Activated T-cell treated with anti-CD3 and anti-CD28 coated beads for 1 hour (primary cell): Measurements from ENCODE around the gene KRT33A.

Experiments used
- DNase-seq: peaks from one replicate; pipeline ENCODE4 v3.0.0-alpha.2; 2020; ENCODE audit warnings: low read depth

KRT33A gene

GRCh38 chr17:41329279-41329948 is 21.2 kb downstream of the KRT33A start:
- DNase-seq: no peak

GRCh38 chr17:41328207-41328606 is 22.4 kb downstream of the KRT33A start:
- no peak for DNase-seq

- no peak for DNase-seq
These were observed 23.1 kb downstream of the KRT33A start for GRCh38 chr17:41327411-41328120.

- no peak for DNase-seq
These were observed 24.2 kb downstream of the KRT33A start for GRCh38 chr17:41326173-41327145.

DNA sequence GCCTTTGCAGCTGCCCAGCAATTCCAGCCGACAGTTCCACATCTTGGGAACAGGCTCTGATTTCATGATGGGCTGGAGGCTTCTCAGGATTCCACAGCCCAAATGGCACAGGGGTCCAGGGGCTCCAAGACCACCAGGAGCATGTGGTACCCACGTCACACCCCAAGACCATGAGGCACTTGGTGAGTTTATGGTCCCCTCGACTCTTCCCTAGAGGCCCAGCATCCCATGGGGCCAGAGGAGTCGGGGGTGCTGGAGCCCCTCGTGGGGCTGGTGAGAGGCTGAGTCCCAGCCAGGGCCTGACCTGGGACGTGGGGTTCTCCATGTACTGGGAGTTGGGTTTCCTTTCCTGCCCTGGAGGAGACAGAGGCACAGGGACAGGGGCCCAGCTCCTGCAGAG is 25.0 kb downstream of the KRT33A start:
- DNase-seq: no peak

DNA sequence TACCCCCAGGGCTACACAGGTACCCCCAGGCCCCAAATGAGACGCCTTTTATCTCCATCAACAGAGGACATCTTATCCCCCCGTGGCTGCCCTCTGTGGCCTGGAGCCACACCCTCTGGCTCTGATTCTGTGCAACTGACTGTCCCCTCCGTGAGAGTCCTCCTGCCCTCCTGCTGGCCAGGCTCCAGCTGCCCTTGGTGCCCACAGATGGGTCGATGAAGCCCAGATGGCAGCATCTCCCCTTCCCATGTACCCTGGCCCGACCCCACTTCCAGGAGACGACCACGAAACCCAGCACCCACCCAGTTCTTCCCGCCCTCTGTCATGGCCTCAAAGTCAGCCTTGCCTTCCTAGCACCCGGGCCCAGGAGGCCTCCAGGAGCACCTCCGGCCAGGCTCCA is 25.5 kb downstream of the KRT33A start:
- no peak for DNase-seq

GRCh38 chr17:41324180-41325075 is 26.2 kb downstream of the KRT33A start:
- no peak for DNase-seq

DNA sequence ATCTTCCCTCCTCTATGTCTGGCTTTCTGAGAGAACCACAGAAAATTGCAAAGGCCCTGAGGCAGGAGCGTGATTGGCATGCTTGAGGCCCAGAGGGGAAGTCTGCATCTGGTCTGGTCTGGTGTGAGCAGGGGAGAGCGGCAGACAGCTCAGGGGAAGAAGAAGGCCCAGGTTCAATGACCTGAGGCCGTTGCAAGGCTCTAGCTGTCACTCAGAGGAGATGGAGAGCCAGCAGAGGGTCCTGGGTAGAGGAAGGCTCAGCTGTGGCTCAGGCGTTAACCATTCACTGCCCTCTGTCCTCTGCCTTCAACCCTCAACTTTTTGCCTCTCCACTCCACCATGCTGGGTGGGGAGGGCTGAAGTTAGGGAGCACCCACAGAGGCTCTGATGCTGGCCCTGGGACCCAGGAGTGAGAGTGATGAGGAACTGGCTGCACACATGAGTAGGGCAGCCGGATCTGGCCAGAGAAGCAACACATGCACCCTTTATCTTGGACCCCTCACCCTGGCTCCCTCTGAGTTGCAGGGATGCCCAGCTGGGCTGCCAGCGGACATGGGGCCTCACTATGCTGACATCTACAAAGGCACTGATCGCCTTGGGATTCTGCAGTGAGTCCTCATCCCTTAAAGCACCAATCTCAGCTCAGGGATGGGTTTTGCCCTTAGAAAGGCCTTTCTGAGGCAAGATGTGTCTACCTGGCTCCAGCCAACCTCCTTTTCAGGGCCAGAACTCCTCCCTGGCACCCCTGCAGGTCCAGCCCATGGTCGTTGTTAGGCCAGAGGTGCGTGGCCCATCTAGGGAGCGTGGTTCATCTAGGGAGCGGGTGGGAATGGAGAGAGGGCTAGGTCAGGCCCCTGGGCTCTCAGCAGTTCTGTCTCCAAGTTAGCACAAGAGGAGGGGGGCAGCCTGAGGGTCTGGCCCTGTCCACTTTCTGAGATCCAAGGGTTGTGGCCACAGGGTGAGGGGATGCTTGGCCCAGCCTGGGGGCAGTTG is 27.4 kb downstream of the KRT33A start:
- no peak for DNase-seq

DNA sequence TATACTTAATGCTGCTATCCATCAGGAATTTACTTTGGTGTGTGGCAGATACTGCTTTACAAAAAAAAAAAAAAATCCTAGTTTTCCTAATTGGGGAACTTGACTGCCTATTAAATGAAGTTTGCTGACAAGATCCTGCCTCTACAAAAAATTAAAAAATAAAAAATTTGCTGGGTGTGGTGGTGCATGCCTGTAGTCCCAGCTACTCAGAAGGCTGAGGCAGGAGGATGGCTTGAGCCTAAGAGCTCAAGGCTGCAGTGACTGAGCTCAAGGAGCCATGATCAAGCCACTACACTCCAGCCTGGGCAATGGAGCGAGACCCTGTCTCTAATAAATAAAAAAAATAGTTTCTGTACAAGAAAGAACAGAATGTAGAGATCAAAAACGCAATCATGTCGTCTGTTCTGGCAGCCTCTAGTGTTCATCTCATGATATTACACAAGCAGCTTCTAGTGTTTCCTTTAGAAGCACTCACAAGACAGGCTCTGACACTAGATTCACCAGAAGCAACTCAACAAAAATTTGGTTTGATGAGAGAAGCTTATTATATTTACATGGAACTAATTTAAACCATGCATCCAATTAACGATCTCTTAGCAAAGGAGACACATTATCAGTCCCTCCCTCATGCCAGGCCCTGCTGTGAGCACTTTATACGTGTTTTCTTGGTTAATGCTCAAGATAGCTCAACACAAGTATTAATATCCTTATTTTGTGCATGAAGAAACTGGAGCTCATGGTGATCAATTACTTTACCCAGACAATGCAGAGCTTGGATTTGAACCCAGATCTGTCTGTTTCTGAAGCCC is 28.3 kb downstream of the KRT33A start:
- no peak for DNase-seq

GRCh38 chr17:41318231-41318630 is 32.4 kb downstream of the KRT33A start:
- DNase-seq: no peak

DNA sequence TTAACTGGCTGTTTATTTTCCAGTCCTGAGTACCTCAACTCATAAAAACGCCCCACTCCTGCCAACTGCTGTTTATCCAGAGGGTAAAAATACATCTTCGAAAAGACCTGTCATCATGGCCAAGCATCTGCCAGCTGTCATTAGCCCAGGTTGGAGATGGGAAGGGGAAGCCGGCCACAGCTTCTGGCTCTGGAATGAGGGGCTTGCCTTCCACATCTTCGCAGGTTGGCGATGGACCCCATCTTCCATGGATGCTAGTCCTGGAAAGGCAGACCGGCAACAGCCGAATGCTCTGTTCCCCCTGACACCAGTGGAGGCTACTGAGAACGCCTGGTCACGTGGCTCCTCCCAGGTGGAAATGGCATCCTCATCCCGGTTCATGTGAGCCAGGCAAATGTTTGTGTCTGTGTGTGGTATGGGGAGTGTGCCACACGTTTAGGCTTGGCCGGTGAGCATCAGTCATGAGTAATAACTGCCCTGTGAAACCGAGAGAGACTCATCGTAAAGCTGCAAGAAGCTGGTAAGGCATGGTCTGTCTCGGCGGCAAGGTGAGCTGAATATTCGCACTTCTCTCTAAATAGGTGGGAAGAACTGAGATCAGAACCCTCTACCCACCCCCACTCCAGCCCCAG is 34.7 kb downstream of the KRT33A start:
- no peak for DNase-seq

DNA sequence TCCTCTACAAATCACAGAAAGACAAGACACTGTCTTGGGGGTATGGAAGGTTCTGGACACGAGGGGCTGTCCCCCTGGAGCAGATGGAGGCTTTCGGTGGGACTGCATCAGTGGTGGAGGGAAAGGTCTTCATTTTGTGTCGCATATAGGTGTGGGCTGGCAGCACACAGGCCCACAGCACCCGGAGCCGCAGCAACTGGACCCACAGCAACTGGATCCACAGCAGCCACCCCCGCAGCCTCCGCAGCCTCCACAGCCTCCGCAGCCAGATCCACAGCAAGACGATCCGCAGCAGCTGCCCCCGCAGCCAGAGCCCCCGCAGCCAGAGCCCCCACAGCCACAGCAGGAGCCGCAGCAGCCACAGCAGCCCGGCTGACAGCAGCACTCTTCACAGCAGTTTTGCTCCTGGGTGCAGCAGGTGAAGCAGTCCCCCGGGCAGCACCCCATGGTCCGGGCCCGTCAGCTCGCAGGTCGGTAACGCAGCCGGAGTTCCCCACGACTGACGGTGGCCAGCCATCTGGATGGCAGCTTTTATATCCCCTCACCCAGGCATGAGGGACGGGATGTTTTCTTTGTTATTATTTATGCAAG is 35.3 kb downstream of the KRT33A start, which contains the start of gene KRTAP17-1:
Gene KRTAP17-1, minus strand, starts transcription at position 507 of the 591 bp plus-strand sequence. Its CDS starts 60 bp downstream, at position 447.
- no peak for DNase-seq

DNA sequence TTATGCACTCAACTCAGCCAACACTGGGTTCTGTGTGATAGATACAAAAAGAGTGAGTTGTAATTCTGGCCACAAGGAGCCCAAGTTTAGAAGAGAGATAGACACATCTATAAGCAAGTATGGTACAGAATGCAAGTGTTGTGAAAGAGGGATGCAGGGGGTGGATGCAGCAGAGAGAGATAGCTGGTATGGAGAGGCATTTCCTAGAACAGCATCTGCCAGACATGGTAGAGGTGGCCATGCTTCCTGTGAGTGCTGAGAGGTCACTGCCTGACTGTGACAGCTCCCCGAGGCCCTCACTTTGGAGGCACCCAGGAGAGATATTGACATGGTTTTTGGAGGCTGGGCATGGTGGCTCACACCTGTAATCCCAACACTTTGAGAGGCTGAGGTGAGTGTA is 39.5 kb downstream of the KRT33A start:
- DNase-seq: no peak

DNA sequence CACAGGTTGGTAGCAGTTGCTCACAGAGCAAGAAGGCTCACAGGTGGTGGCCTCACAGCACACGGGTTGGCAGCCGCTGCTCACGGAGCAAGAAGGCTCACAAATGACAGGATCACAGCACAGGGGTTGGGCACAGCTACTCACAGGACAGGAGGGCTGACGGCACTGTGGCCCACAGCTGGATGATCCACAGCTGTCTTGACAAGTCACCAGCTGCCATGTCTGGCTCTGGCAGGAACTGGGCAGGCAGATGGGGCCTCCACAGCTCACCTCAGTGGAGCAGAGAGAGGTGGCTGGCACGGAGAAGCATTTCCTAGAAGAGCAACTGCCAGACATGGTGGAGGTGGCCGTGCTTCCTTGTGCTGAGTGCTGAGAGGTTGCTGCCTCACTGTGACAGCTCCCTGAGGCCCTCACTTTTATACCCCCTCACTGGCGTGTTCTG is 41.7 kb downstream of the KRT33A start, which contains the start of gene KRTAP16-1:
Gene KRTAP16-1, minus strand, starts transcription at position 392 of the 442 bp plus-strand sequence. Its CDS starts 56 bp downstream, at position 336.
- DNase-seq: peak; percentile 38

GRCh38 chr17:41308251-41308917 is 42.2 kb downstream of the KRT33A start:
- DNase-seq: peak; percentile 59

- DNase-seq: no peak
These were observed 43.0 kb downstream of the KRT33A start for GRCh38 chr17:41307647-41308046.

GRCh38 chr17:41304091-41304490 is 46.5 kb downstream of the KRT33A start:
- DNase-seq: no peak

DNA sequence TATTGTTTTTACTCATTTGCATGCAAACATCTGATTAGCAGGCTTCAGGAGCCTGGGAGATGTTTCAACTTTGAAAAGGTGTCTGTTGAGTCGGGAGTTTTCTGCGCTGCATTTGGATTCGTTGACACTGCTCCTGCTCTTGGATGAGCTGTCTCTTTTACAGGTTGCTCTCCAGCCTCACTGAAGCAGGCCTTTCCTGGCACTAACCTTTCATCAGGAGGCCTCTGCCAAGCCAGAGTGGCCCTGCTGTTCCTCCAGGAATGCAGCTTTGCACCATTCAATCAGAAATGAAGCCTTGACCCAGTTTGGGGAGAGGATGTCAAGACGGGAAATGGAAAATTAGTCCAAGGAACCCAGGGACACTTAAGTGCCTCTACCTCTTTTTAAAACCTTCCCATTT is 47.6 kb downstream of the KRT33A start:
- DNase-seq: no peak
